HL-60/S4 treated with retinoic acid at 250 ng/mL for 4 days and 3 days (cell line): ENCODE measurements around the gene CEP97.
"Not testable (repeated sequence)": the region's sequence is repeated elsewhere in the genome, so short reads cannot be mapped to it uniquely, and the experiment has no call there.

ENCODE experiments used
- in situ Hi-C: fragments of 300-500 bp; cut with MboI; formaldehyde crosslinking; loops from 2 replicates; pipeline ENCODE4 v1.7.0; 2022; ENCODE audit warnings: low sequenced_read_pairs

Gene CEP97

GRCh38 chr3:101758224-101758623 lies 33.8 kb downstream of the CEP97 start:
- in situ Hi-C loops: no loop called here

- in situ Hi-C loops: no loop called here
Observed at GRCh38 chr3:101762041-101762646, 37.7 kb downstream of the CEP97 start.

GRCh38 chr3:101777745-101778281 lies 53.4 kb downstream of the CEP97 start:
- in situ Hi-C loops: not testable (repeated sequence)

GRCh38 chr3:101778385-101779046 lies 54.1 kb downstream of the CEP97 start:
- in situ Hi-C loops: no loop called here

GRCh38 chr3:101779047-101779821 lies 54.8 kb downstream of the CEP97 start, which contains the start of gene NXPE3:
Gene NXPE3 (plus strand): TSS chr3:101779211. CDS start chr3:101785597, 6,386 bp downstream.
- in situ Hi-C loops: no loop called here

GRCh38 chr3:101779822-101780381 lies 55.5 kb downstream of the CEP97 start:
- in situ Hi-C loops: no loop called here

- in situ Hi-C loops: no loop called here
Observed at GRCh38 chr3:101780661-101781060, 56.2 kb downstream of the CEP97 start.

GRCh38 chr3:101781166-101781565 lies 56.8 kb downstream of the CEP97 start:
- in situ Hi-C loops: no loop called here

GRCh38 chr3:101784855-101785613 lies 60.6 kb downstream of the CEP97 start:
- in situ Hi-C loops: no loop called here

GRCh38 chr3:101791778-101792177 lies 67.4 kb downstream of the CEP97 start:
- in situ Hi-C loops: no loop called here

- in situ Hi-C loops: no loop called here
Observed at GRCh38 chr3:101796077-101796680, 71.8 kb downstream of the CEP97 start.

- in situ Hi-C loops: loop anchor here (25.0 kb wide), 2 partner anchors 436 to 936 kb away; no protein-coding TSS in a partner anchor
Observed at GRCh38 chr3:101801174-101801573, 76.8 kb downstream of the CEP97 start.

GRCh38 chr3:101802179-101802578 lies 77.8 kb downstream of the CEP97 start:
- in situ Hi-C loops: loop anchor here (25.0 kb wide), 2 partner anchors 435 to 935 kb away; no protein-coding TSS in a partner anchor

GRCh38 chr3:101803173-101803782 lies 78.9 kb downstream of the CEP97 start:
- in situ Hi-C loops: loop anchor here (25.0 kb wide), 2 partner anchors 434 to 934 kb away; no protein-coding TSS in a partner anchor

GRCh38 chr3:101803939-101804338 lies 79.5 kb downstream of the CEP97 start:
- in situ Hi-C loops: loop anchor here (25.0 kb wide), 2 partner anchors 433 to 933 kb away; no protein-coding TSS in a partner anchor

GRCh38 chr3:101806491-101806890 lies 82.1 kb downstream of the CEP97 start:
- in situ Hi-C loops: loop anchor here (25.0 kb wide), 2 partner anchors 431 to 931 kb away; no protein-coding TSS in a partner anchor

- in situ Hi-C loops: loop anchor here (25.0 kb wide), 2 partner anchors 429 to 929 kb away; no protein-coding TSS in a partner anchor
Observed at GRCh38 chr3:101807888-101808287, 83.5 kb downstream of the CEP97 start.

- in situ Hi-C loops: loop anchor here (25.0 kb wide), 2 partner anchors 428 to 928 kb away; no protein-coding TSS in a partner anchor
Observed at GRCh38 chr3:101809178-101810021, 85.0 kb downstream of the CEP97 start.
